ENCODE results near the gene GALNTL6.

Gene GALNTL6

GRCh38 chr4:171857302-171858012, 44.3 kb downstream of the GALNTL6 start:
- H3K4me3 ChIP-seq (replicated peaks in 1 of 2; ENCODE audit: low read depth in 2 of 2, low read length in 2 of 2), result no peak overlapping the region
- peak in 1 of 2 donors; percentile 26 for DNase-seq (ENCODE audit: low read depth in 2 of 2)
- TF ChIP-seq CTCF (IDR thresholded peaks at IDR 0.05; ENCODE audit: low read depth, low read length), result no peak

GRCh38 chr4:171875291-171875690, 62.1 kb downstream of the GALNTL6 start:
- no peak for DNase-seq (ENCODE audit: low read depth in 2 of 2)
- no peak for TF ChIP-seq CTCF (IDR thresholded peaks at IDR 0.05; ENCODE audit: low read depth, low read length)
- H3K4me3 ChIP-seq (replicated peaks in 1 of 2; ENCODE audit: low read depth in 2 of 2, low read length in 2 of 2), result no peak overlapping the region

- TF ChIP-seq CTCF (IDR thresholded peaks at IDR 0.05; ENCODE audit: low read depth, low read length), result no peak
- no peak for DNase-seq (ENCODE audit: low read depth in 2 of 2)
Observed at GRCh38 chr4:171876636-171877035, 63.4 kb downstream of the GALNTL6 start.

GRCh38 chr4:171880136-171880535, 66.9 kb downstream of the GALNTL6 start:
- DNase-seq (ENCODE audit: low read depth in 2 of 2), result peak; percentile 49 to 54
- no peak for TF ChIP-seq CTCF (IDR thresholded peaks at IDR 0.05; ENCODE audit: low read depth, low read length)
- no peak overlapping the region for H3K4me3 ChIP-seq (replicated peaks in 1 of 2; ENCODE audit: low read depth in 2 of 2, low read length in 2 of 2)

More at GRCh38 chr4:171876636-171877035, 63.4 kb downstream of the GALNTL6 start:
- no peak overlapping the region for H3K4me3 ChIP-seq (replicated peaks in 1 of 2; ENCODE audit: low read depth in 2 of 2, low read length in 2 of 2)

GRCh38 chr4:171889681-171890080, 76.5 kb downstream of the GALNTL6 start:
- H3K4me3 ChIP-seq (replicated peaks in 1 of 2; ENCODE audit: low read depth in 2 of 2, low read length in 2 of 2), result no peak overlapping the region
- no peak for TF ChIP-seq CTCF (IDR thresholded peaks at IDR 0.05; ENCODE audit: low read depth, low read length)

GRCh38 chr4:171891038-171891437, 77.8 kb downstream of the GALNTL6 start:
- TF ChIP-seq CTCF (IDR thresholded peaks at IDR 0.05; ENCODE audit: low read depth, low read length), result no peak
- DNase-seq (ENCODE audit: low read depth in 2 of 2), result no peak
- no peak overlapping the region for H3K4me3 ChIP-seq (replicated peaks in 1 of 2; ENCODE audit: low read depth in 2 of 2, low read length in 2 of 2)

More at GRCh38 chr4:171889681-171890080, 76.5 kb downstream of the GALNTL6 start:
- no peak for DNase-seq (ENCODE audit: low read depth in 2 of 2)

- no peak overlapping the region for H3K4me3 ChIP-seq (replicated peaks in 1 of 2; ENCODE audit: low read depth in 2 of 2, low read length in 2 of 2)
- no peak for DNase-seq (ENCODE audit: low read depth in 2 of 2)
- no peak for TF ChIP-seq CTCF (IDR thresholded peaks at IDR 0.05; ENCODE audit: low read depth, low read length)
Observed at GRCh38 chr4:171896426-171896825, 83.2 kb downstream of the GALNTL6 start.

All from cardiac fibroblast (primary cell).